EL (cell line): ENCODE measurements around the gene CITED1.
A peak's percentile ranks its signal among the peaks of the same experiment; 100 is the strongest.

Experiments used
- DNase-seq: peaks from one replicate; pipeline ENCODE4 v3.0.0-alpha.2; 2016

Gene CITED1

GRCh38 chrX:72269671-72270251 lies 36.0 kb downstream of the CITED1 start:
- DNase-seq: peak; percentile 75

GRCh38 chrX:72268597-72269365 lies 36.9 kb downstream of the CITED1 start:
- DNase-seq: peak; percentile 34

- DNase-seq: no peak
Measured at GRCh38 chrX:72265263-72265662, 40.5 kb downstream of the CITED1 start.

- DNase-seq: no peak
Measured at GRCh38 chrX:72262077-72262476, 43.6 kb downstream of the CITED1 start.

GRCh38 chrX:72260448-72260847 lies 45.3 kb downstream of the CITED1 start:
- DNase-seq: no peak

GRCh38 chrX:72258174-72258573 lies 47.5 kb downstream of the CITED1 start:
- DNase-seq: peak; percentile 81

GRCh38 chrX:72255864-72256263 lies 49.9 kb downstream of the CITED1 start:
- no peak for DNase-seq

GRCh38 chrX:72255445-72255844 lies 50.3 kb downstream of the CITED1 start:
- DNase-seq: no peak

GRCh38 chrX:72254816-72255215 lies 50.9 kb downstream of the CITED1 start:
- DNase-seq: no peak

GRCh38 chrX:72253686-72254085 lies 52.0 kb downstream of the CITED1 start:
- no peak for DNase-seq
